ENCODE data around the gene GKN1.

GKN1 gene

GRCh38 chr2:69010437-69011194, 36.2 kb downstream of the GKN1 start:
- no peak for FAIRE-seq

GRCh38 chr2:69011611-69012157, 37.2 kb downstream of the GKN1 start:
- no peak for FAIRE-seq

DNA sequence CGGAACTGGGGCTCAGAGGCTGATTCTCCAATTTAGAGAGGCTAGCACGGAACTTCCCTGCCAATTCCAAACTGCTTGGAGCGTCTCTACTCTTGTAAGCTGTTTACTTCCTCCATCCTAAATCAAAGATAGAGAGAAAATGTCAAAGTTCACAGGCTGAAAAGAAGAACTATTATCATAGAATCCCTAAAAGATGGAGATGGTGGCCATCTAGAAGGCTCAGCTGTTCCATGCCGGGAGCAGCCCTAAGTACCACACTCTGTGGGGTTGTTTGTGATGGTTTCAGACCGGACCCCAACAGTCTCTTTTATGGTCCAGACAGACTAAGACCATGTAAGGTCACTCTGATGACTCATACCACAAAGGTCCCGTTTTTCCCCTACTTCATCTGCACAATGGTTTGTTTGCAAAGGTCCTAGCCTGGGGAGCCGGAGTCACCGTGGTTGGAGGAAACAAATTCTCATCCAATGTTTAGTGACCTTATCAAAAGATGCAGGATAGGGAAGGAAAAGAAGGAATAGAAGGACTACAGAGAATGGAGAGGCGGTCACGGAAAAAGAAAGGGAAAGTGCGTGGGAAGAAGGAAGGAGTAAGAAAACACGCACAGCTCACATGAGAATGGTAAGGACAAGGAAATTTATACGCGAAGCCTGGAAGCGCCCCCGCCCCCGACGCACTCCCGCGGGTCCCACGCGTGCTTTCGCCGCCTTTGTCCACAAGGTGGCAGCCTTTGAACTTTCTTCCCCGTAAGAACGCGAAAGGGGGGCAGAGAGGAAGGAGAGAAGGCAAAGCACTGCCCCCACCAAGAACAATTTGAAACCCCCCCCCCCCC, 38.1 kb downstream of the GKN1 start:
- FAIRE-seq, result no peak

DNA sequence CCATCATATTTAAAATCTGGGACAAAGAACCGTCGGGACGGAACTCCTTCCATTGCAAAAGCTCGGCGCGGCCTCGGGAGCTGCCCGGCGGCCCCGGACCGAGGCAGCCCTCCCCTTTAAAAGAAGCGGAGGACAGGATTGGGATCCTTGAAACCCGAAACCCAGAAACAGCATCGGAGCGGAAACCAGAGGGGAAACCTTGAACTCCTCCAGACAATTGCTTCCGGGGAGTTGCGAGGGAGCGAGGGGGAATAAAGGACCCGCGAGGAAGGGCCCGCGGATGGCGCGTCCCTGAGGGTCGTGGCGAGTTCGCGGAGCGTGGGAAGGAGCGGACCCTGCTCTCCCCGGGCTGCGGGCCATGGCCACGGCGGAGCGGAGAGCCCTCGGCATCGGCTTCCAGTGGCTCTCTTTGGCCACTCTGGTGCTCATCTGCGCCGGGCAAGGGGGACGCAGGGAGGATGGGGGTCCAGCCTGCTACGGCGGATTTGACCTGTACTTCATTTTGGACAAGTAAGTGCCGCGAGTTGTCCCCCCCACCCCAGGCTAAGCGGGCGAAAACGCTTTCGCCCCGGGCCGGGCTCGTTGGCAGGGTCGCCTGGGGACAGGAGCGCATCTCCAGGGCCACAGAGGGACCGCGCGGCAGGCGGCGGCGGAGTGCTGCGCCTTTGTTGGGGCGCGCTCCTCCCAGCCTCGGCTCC, 38.9 kb downstream of the GKN1 start, which contains the start of gene ANTXR1:
ANTXR1 (plus strand) TSS at position 38 of the 698 bp plus-strand sequence; CDS start at position 359, 321 bp downstream.
- FAIRE-seq, result no peak

DNA sequence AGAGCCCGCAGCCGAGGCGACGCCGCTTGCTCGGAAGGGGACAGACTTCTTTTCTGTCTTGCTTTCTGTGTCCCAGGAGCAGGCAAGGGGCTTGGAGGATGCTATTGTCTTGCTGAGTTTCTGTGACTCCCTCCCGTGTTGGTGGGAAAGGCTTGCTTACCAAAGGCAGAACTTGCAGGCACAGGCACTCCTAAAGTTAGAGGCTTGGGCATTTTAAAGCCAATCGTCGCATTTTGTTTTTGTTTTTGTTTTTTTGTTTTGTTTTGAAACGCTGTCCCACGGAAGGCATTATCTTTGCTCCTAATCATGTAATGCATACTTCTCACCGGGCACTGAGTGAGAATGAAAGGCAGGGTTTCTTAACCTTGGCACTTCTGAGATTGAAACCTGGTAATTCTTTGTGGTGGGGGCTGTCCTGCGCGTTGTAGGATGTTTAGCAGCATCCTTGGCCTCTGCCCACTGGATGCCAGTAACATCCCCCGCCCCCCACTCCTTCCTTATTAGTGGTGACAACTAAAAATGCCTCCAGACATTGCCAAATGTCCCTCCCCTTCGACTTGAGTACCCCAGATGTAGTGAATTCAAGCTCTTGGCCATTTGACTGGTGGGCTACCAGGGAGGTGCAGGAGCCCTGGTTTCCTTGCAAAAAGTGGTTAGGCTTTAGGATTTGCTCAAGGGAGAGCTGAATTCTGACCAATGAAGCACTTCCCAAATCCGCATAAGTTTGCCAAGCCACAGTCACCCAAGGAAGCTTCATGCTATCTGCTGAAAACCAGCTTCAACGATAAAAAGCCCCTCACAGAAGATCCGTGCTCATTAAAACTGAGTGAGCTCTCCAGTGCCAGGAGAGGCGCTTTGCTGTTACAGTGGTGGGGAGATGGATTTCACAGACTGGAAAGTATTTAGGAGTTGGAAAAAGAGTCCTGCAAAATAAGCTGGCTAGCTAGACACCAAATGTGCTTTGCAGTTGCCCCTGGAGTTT, 39.7 kb downstream of the GKN1 start:
- no peak for FAIRE-seq

- no peak for FAIRE-seq
Measured at GRCh38 chr2:69017080-69017479, 42.6 kb downstream of the GKN1 start.

DNA sequence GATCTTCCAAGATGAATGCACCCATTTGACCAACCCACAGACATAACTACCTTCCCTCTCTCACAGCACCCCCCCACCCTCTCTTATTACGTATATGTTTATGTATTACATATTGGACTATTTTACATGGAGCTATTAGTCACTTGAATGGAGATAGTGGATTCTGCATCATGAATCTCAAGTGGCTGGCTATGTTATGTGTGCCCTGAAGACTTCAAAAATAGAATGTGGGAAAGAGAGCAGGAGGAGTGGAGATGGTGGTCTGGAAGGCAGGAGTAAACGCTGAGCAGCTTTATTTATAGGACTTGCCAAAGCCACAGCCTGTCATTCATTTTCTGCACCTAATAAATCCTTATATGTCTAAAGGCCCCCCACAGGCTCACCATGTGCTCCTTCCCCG, 43.4 kb downstream of the GKN1 start:
- no peak for FAIRE-seq

DNA sequence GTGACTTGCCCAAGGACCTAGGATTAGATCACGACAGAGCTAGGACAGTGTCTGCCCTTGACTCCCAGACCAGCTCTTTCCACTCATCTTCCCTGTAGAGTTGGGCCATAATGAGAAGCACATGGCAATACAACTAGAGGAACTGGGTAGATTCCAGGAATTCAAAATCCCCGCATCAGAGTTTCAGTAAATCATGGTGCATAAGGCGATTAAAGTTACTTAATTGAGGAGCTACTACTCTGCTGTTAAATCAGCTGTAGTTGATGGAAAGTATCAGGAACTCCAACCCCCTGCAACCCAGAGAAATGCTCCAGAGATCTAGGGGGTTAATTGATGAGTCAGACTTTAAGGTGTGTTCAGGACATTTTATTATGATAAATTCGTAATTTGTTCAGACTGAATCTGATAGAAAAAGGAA, 44.3 kb downstream of the GKN1 start:
- FAIRE-seq, result no peak

GRCh38 chr2:69020496-69021426, 46.3 kb downstream of the GKN1 start:
- no peak for FAIRE-seq

- FAIRE-seq, result no peak
Measured at GRCh38 chr2:69021727-69022126, 47.3 kb downstream of the GKN1 start.

DNA sequence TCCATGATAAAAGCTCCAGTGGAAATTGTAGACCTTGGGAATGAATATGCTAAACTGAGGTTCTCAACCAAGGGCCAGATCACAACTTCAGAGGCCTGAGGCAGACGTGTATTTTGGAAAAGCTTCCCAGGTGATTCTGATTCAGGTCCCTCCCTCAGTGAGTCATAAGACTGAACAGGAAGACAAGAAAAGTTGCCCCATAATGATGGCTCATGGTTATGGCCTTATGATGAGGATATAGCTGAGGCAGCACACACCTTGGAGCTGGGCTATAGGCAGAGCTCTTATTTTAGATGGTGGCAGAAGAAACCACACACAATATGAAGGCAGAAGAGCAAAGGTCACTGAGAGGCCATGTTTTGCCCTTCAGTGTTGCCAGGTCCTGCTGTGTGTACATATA, 48.1 kb downstream of the GKN1 start:
- no peak for FAIRE-seq

GRCh38 chr2:69023236-69023635, 48.8 kb downstream of the GKN1 start:
- no peak for FAIRE-seq

DNA sequence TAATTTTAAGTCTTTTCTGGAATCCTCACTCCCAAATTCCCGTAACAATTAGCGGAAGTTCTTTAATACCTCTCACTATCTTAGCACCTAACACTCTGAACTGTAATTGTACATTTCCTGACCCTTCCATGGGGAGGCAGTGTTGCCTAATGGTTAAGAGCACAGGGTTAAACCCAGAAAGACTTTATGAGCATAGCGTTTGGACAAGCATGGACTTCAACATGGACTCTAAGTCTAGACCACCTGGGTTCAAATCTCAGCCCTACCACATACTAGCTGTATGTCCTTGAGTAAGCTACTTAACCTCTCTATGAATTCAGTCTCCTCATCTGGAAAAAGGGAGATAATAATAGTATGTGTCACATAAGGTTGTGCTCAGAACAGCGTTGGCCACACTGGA, 51.6 kb downstream of the GKN1 start:
- FAIRE-seq, result no peak

DNA sequence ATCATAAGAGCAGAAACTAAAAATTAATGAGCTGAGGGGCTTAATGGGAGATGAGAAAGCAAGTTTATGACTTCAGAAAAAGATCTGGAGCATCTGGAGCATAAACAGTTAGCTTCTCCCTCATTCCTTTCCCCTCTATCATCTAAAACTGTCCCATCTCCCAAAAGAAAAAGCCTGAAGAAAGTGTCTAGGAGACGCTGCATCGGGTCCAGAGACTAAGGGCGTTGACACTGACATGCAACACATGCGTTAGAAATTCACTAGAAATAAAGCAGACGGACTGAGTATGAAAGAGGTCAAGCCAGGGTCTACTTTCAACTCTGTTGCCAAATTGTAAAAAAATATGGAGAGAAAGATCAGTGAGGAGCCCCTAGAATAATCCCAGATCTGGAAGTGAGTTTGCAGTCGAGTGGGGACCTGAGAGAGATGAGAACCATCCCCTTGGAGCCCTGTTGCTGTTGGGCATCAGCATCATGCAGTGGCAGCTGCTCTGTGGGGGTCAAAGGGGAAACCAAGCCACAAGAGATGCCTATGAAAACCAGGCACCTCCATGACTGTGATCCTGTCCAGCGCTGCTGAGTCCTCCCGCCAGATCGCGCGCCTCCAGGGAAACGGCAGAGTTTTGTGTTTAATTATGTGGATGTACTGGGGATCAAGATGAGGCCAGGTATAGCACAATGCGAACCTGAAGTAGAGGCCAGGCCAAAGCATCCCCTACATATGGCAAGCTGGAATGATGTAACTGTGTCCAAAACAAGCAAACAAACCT, 52.4 kb downstream of the GKN1 start:
- no peak for FAIRE-seq
